D721Med (cell line): ENCODE measurements around the gene POC5.

ENCODE experiments used
- DNase-seq: peaks from one replicate; pipeline ENCODE4 v3.0.0; 2011; ENCODE audit warnings: low spot score; ENCODE audit not compliant: insufficient read length
- FAIRE-seq: peaks from 2 replicates; lab custom pipeline; 2011; peaks lifted over from hg19 to GRCh38; lab: Jason Lieb, UNC
- TF ChIP-seq, protein P1 (sequence below): IDR thresholded peaks from 2 replicates; pipeline ENCODE4 v1.5.1; 2012; ENCODE audit warnings: mild to moderate bottlenecking, control low read depth; ENCODE audit not compliant: insufficient read depth; ENCODE audit errors: missing control alignments

The POC5 gene

DNA sequence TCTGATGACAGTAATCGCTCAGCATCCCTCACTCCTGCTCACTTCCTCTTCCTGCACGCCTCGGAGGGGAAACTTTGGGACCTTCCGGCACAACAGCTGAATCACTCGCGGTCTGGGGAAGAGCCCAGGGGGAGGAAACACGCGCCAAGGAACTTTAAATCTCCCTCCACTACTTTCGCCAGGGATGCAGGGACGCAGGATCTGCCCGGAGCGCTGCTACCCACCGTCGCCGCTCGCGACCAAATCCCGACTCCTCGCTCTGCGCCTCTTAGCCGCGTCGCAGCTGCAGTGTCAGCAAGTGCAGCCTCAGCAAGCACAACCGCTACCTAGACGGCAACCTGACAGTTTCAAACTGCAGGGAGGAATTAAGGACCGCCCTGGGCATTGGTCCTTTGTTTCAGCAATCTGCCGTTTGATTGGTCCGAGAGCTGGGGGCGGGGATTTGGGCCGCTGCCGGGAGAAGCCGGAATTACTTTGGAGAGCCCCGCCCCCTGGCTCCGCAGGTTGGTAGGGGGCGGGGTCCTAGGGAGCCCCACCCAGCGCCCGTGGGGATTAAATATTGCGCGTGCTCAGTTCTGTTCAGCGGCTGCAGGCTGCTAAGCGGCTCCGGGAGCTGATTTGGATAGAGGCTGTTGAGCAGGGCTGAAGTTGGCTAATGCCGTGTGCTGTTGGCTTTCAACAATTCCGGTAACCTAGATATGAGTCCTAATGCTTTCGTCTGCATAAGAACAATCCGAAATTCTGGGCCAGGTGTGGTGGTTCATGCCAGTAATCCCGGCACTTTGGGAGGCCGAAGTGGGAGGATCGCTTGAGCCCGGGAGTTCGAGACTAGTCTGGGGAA, at the start of gene POC5:
Gene POC5, minus strand, starts transcription at position 356 of the 841 bp plus-strand sequence. CDS start 4,500 bp downstream, outside the sequence.
- DNase-seq, result peak; percentile 77
- FAIRE-seq, result no peak
- TF ChIP-seq, protein P1, sequence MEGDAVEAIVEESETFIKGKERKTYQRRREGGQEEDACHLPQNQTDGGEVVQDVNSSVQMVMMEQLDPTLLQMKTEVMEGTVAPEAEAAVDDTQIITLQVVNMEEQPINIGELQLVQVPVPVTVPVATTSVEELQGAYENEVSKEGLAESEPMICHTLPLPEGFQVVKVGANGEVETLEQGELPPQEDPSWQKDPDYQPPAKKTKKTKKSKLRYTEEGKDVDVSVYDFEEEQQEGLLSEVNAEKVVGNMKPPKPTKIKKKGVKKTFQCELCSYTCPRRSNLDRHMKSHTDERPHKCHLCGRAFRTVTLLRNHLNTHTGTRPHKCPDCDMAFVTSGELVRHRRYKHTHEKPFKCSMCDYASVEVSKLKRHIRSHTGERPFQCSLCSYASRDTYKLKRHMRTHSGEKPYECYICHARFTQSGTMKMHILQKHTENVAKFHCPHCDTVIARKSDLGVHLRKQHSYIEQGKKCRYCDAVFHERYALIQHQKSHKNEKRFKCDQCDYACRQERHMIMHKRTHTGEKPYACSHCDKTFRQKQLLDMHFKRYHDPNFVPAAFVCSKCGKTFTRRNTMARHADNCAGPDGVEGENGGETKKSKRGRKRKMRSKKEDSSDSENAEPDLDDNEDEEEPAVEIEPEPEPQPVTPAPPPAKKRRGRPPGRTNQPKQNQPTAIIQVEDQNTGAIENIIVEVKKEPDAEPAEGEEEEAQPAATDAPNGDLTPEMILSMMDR, result no peak

GRCh38 chr5:75758116-75758515, 40.9 kb upstream of the POC5 start:
- no peak for FAIRE-seq
- TF ChIP-seq, protein P1, result no peak
- DNase-seq, result no peak

- TF ChIP-seq, protein P1, result no peak
- DNase-seq (no peak), FAIRE-seq (no peak)
These were observed 39.7 kb upstream of the POC5 start for GRCh38 chr5:75756981-75757380.

GRCh38 chr5:75756211-75756610, 39.0 kb upstream of the POC5 start:
- TF ChIP-seq, protein P1, result no peak
- FAIRE-seq (no peak), DNase-seq (no peak)

- TF ChIP-seq, protein P1, result no peak
- FAIRE-seq (no peak), DNase-seq (no peak)
These were observed 35.9 kb upstream of the POC5 start for GRCh38 chr5:75753182-75753581.

DNA sequence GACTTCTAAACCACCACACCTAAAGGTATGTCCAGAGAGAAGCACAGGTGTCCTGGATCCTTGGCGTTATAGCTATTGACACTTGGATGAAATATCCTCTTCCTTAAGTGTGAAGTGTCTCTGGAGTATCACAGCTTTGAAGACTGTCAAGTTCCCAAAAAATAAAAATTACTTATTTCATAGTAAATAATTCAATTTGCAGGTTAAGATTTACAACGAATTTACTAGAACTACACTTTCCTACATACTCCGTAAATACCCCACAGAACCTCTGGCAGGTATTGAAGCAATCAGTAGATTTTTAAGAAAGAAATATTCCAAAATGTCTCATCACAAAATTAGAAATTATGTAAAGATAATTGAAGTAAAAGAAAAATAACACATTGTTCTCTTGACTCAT, 27.1 kb upstream of the POC5 start:
- no peak for DNase-seq
- TF ChIP-seq, protein P1, result no peak
- no peak for FAIRE-seq

GRCh38 chr5:75736273-75736672, 19.0 kb upstream of the POC5 start:
- FAIRE-seq (no peak), DNase-seq (no peak)
- TF ChIP-seq, protein P1, result no peak
